NCI-H1930 (cell line): Measurements from ENCODE around the gene FSTL3.
"Not testable (repeated sequence)": the region's sequence is repeated elsewhere in the genome, so short reads cannot be mapped to it uniquely, and the experiment has no call there.

ENCODE experiments used
- DNase-seq, 2 experiments: peaks; one replicate each; lab custom pipeline; 2025; lab: John Stamatoyannopoulos, UW

The FSTL3 gene

GRCh38 chr19:676339-677105 lies at the start of gene FSTL3:
Gene FSTL3, plus strand, starts transcription at chr19:676392. Its CDS starts 32 bp downstream, at chr19:676424.
- no peak for DNase-seq

- not testable (repeated sequence) for DNase-seq
These were observed 49.6 kb upstream of the FSTL3 start for GRCh38 chr19:626566-626965.

GRCh38 chr19:628168-628567 lies 48.0 kb upstream of the FSTL3 start:
- no peak for DNase-seq

GRCh38 chr19:629515-629914 lies 46.7 kb upstream of the FSTL3 start:
- not testable (repeated sequence) for DNase-seq

- no peak for DNase-seq
These were observed 46.1 kb upstream of the FSTL3 start for GRCh38 chr19:629961-630714.

GRCh38 chr19:632579-633067 lies 43.6 kb upstream of the FSTL3 start:
- no peak for DNase-seq

GRCh38 chr19:633068-633785 lies 43.0 kb upstream of the FSTL3 start, which contains the start of gene POLRMT:
Gene POLRMT, minus strand, starts transcription at chr19:633537. Its CDS starts 25 bp downstream, at chr19:633512.
- DNase-seq: peak; percentile 92

GRCh38 chr19:633786-634639 lies 42.2 kb upstream of the FSTL3 start:
- DNase-seq: no peak

- no peak for DNase-seq
These were observed 41.1 kb upstream of the FSTL3 start for GRCh38 chr19:634975-635652.

- DNase-seq: no peak
These were observed 37.3 kb upstream of the FSTL3 start for GRCh38 chr19:638906-639252.

- DNase-seq: peak; percentile 75 to 84
These were observed 36.7 kb upstream of the FSTL3 start, which contains the start of gene FGF22 for GRCh38 chr19:639253-640160. Gene FGF22, plus strand, starts transcription at chr19:639879. Its CDS starts 47 bp downstream, at chr19:639926.

GRCh38 chr19:640161-640558 lies 36.0 kb upstream of the FSTL3 start:
- DNase-seq: no peak

- no peak for DNase-seq
These were observed 35.5 kb upstream of the FSTL3 start for GRCh38 chr19:640606-641189.

- no peak for DNase-seq
These were observed 34.5 kb upstream of the FSTL3 start for GRCh38 chr19:641702-642101.

- no peak for DNase-seq
These were observed 33.1 kb upstream of the FSTL3 start for GRCh38 chr19:642767-643727.

GRCh38 chr19:643736-644135 lies 32.5 kb upstream of the FSTL3 start:
- no peak for DNase-seq

- DNase-seq: no peak
These were observed 31.8 kb upstream of the FSTL3 start for GRCh38 chr19:644363-644762.

- no peak for DNase-seq
These were observed 31.4 kb upstream of the FSTL3 start for GRCh38 chr19:644789-645188.
